NCI-H446 (cell line): ENCODE measurements around the gene POU5F1.
"Not testable (repeated sequence)": the region's sequence is repeated elsewhere in the genome, so short reads cannot be mapped to it uniquely, and the experiment has no call there.

Source experiments
- DNase-seq, 2 experiments: peaks; one replicate each; lab custom pipeline; 2025; lab: John Stamatoyannopoulos, UW

Gene POU5F1

DNA sequence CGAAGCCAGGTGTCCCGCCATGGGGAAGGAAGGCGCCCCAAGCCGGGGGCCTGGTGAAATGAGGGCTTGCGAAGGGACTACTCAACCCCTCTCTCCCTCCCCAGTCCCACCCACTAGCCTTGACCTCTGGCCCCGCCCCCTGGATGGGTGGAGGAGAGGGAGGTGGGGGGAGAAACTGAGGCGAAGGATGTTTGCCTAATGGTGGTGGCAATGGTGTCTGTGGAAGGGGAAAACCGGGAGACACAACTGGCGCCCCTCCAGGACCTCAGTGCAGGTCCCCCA lies at the start of gene POU5F1:
Gene POU5F1 (minus strand): TSS at position 83 of the 282 bp plus-strand sequence. CDS start 62 bp downstream, at position 21.
- DNase-seq: no peak

DNA sequence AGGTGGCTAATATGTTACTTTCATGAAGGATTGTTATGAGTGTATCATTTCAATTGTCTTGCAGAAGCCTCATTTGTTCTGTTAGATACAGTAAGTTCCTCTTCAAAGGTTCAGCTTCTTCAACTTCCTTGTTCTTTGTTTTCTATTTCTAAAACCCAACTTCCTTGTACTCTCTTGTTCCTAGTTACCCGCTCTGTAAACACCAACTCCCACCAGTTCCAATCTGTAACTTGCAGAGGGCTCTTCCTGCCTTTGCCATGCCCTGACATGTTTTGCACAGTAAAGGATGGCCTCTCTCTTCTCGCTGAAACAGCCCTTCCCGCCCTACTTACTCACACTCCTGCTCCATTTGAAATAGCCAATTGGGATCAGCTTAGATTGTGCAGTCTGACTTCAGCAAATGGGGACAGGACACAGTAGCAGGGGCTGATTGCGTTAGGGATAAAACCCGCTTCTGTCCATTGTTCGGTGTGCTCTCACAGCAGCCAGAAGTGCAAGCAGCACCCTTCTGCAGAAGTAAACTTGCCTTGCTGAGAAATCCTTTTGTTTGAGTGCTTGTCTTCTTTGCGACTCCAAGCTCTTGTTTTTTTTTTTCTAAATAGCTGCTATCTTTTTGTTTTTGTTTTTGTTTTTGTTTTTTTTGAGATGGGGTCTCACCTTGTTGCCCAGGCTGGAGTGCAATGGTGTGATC lies 45.9 kb upstream of the POU5F1 start:
- DNase-seq: no peak

DNA sequence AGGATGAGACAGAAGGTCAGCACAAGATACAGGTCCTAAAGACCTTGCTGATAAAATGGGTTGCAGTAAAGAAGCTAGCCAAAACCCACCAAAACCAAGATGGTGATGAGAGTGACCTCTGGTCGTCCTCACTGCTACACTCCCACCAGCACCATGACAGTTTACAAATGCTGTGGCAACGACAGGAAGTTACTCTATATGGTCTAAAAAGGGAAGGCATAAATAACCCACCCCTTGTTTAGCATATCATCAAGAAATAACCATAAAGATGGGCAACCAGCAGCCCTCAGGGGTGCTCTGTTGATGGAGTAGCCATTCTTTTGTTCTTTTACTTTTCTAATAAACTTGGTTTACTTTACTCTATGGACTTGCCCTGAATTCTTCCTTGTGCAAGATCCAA lies 44.7 kb upstream of the POU5F1 start:
- DNase-seq: not testable (repeated sequence)

DNA sequence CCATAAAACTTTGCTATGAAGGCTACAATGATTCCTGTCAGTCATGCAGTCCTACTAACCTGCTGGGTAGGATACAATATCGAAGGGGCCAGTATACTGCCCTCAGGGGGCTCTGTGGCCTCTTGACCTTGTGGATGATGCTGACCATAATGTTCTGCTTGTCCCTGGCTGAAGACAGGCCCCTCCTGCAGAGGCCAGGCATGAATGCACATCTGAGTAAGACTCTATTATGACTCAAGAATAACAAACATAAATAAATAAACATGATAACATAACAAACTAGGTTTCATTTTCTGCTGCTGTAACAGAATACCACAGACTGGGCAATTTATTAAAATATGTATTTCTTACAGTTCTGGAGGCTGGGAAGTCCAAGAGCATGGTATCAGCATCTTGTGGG lies 44.0 kb upstream of the POU5F1 start:
- no peak for DNase-seq

DNA sequence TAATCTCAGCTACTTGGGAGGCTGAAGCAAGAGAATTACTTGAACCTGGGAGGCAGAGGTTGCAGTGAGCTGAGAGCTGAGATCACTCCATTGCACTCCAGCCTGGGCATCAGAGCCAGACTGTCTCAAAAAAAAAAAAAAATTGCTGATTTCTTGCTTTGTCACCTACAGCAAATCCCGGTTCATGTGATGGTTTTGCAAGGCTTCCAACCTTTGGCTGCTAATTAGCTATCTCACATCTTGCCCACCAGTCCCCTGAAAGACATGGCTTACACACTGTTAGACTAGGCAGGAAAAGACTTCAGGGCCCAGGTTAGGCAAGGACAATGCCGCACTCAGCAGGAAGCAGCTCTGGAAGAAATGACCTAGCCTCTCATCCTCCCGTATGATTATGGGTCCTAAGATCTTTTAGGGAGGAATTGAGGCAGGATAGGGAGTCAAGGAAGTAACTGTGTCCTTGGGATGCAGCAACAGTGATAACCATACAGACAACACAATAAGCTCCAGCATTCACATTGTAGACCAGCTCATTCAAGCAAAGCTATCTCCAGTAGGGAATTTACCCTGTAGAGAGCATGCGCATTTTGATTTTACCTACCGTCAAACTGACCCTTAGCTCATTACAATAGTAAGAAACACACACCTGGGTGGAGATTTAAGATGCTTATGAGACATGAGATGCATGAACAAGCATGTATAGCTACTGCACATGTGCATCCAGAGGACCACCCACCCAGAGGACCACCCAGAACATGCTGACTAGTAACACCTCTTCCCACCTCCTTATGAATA lies 40.5 kb upstream of the POU5F1 start:
- DNase-seq: no peak

DNA sequence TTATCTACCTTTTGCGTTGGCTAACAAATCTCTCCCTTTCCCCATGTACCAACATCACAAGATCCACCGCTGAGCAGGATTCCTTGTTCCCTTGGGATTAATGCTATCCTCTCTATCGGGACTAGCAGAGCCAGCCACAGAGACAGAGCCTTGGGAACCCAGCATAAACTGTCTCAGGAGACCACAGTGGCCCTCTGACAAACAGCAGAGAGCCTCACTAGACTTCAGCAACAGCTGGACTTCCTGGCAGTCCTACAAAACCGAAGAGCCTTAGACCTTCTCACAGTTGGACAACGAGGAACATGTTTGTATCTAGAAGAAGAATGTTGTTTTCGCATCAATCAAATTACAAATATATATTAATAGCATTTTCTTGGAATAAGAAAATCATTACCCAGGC lies 39.6 kb upstream of the POU5F1 start:
- no peak for DNase-seq

DNA sequence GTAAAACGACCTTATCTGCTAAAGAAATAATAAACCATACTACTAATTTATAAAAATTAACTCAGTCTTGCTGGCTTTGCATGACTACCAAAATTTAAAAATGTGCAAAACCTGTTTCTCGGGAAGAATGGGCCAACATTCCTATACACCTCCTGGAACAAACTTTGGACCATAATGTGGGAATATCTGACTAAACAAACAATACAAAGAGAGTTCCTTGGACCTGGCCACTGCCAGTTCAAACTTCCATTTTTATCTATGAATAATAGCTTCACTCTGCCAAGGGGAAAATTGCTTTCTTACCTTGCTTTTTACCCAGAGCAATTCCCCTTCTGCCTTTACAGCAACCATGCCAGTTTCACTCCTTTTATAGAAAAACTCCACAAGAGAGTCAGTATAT lies 38.7 kb upstream of the POU5F1 start:
- no peak for DNase-seq

DNA sequence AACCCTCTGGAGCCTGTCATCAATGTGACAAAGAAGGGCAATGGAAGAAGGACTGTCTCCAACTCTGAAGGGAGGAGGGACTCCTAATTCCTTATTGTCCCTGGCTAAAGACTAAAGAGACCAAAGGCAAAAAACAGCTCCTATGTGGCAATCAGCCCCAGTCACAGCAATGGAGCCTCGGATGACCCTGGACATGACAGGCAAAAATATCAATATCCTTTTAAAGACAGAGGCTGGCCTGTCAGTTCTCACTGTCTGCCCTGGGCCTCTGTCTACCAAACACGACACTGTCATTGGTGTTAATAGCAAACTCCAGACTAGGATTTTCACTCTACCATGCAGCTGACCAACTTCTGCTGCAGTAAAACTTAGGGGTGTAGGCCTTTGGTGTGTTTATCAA lies 38.0 kb upstream of the POU5F1 start:
- no peak for DNase-seq

DNA sequence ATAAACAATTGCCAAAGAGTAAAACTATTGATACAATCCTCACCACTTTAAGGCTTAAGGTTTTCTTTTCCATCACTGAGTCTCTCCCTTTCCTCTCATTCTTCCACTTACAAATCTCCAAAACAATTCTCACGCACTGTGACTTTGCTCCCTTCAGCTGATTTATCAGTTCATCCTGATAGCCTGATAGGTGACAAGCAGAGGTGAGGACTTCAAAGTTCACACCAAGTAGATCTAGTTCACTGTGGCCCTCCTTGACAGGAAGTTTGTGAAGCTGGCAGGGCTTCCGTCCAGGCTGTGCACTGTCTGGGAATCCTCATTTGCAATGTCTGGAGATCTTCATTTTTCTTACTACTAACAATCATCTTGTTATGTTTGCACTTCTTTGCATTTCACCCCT lies 35.2 kb upstream of the POU5F1 start:
- no peak for DNase-seq

DNA sequence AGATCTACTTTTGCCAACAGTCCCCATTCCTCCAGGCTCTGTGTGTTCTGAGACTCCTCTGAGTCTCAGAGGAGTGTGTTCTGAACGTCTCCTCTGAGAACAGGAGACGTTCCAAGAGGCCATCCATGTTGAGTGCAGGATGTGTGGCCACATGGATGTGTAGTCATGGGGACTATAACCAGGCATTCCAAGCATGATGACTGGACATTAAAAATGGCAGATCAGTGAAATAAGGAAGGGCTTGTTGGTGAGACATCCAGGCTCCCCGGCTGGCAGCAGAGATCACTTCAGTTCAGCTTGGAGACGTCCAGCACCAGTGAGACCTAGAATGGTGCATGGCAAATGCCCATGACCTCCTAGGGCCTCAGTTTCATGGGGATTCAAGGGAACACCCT lies 34.3 kb upstream of the POU5F1 start:
- no peak for DNase-seq

DNA sequence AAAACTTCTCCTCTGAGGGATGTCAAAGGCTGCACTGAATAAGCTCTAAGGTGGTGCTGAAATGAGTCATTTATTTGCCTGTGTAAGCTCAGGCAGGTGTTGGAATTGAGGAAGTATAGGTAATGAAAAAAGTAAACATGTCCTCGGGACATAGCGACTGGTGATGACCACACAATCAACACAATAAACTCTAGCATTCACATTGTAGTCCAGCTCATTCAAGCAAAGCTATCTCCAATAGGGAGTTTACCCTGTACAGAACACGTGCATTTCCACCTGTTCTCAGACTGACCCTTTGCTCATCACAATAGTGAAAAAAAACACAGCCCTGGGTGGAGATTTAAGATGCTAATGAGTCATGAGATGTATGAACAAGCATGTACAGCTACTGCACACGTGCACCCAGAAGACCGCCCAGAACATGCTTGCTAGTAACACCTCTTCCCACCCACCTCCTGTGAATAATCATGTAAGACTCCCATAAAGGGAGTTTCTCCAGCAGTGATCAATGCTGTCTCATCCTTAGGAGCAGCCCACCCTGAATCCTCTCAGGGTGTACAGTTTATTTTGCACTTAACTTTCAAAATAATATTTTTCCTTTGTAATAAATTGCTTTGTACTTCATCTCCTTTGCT lies 33.0 kb upstream of the POU5F1 start:
- DNase-seq: no peak

DNA sequence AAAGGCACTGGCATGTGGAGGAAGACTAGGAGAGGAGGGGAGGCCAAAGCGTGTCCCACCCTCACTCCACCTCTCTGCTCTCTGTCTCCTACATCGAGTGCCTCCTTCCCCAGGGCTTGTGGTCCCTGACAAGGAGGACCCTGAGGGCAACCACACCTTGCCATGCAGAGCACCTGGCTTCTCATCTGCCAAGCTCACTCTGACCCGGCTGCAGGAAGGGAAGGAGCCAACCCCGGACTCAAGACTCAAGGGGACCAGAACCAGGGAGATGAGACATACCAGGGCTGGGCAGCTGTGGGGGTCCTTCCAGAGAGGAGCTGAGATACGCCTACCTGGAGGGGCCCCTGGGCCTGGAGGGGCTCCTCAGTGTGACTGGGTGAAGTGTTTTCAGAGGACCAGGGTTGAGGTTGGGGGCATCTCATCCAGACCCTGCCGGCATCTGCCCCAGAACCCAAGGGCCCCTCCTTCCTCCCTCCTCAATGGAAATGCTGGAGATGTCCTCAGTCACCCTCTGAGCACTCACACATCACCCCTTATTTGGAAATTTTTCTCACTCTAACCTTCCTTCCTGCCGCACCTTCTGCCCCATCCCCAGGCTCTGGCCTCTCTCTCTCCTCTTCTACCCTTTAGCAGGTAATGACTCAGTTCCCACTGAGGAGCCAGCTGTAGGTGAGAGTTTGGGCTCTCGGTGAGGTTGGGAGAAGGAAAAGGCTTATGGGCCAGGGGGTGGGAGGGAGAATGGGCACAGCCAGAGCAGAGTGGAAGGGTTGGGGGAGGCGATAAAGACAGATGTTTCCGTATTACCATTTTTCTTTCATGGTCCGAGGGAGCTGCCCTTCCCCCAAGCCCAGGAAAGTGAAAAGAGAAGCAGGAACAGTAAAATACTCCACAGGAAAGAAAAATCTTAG lies 32.0 kb upstream of the POU5F1 start:
- no peak for DNase-seq

DNA sequence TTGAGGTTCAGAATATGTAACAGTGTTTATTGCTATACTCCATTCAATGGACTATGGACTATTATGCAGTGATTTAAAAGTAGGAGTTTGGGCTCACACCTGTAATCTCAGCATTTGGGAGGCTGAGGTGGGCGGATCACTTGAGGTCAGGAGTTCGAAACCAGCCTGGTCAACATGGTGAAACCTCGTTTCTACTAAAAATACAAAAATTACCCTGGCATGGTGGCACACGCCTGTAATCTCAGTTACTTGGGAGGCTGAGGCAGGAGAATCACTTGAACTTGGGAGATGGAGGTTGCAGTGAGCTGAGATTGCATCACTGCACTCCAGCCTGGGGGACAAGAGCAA lies 28.6 kb upstream of the POU5F1 start:
- DNase-seq: not testable (repeated sequence)

DNA sequence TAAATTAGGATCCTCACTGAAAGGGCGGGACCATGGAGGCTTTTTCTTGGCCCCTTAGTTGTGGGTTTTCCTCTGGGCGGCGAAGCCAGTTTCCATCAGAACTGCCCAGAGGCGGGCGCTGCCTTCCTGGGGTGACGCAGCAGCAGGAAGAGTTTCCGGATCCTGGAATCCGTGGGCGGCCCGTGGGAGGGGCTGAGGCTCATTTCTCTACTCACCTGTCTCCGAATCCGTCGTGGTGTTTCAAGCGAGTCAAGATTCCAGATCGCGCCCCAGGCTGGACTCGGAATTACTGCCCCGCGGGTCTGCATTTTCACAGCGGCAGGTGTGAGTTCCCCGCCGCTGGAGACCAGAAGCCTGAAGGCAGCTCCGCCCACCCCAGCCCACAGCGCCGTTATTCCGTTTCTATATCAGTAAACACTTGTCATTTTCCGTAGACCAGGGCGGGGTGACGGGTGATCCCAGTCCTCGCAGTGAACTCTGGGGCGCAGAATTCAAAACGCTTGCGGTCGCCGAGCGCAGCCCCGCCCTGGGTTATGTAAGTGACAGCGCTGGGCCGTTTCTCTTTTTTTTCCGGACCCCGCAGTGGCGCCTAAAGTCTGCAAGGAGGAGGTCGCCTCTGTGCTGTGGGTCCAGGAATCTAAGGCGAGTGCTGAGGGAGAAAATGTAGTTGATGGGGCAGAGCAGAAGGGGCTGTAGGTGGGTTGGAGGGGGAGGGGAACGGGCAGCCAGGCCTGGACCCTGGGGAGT lies 27.2 kb upstream of the POU5F1 start:
- DNase-seq: peak; percentile 25 to 62

DNA sequence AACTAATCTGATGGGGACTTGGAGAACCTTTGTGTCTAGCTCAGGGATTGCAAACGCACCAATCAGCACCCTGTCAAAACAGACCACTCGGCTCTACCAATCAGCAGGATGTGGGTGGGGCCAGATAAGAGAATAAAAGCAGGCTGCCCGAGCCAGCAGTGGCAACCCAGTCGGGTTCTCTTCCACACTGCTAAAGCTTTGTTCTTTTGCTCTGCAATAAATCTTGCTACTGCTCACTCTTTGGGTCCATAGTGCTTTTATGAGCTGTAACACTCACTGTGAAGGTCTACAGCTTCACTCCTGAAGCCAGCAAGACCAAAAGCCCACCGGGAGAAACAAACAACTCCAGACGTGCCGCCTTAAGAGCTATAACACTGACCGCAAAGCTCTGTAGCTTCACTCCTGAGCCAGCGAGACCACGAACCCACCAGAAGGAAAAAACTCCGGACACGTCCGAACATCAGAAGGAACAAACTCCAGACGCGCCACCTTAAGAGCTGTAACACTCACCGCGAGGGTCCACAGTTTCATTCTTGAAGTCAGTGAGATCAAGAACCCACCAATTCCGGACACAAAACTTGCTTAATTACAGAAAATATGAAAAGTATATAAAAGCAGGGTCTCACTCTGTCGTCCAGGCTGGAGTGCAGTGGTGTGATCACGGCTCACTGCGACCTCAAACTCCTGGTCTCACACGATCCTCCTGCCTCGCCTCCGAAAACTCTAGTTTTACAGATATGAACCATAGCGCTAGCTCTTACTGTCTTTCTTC lies 26.0 kb upstream of the POU5F1 start:
- not testable (repeated sequence) for DNase-seq

DNA sequence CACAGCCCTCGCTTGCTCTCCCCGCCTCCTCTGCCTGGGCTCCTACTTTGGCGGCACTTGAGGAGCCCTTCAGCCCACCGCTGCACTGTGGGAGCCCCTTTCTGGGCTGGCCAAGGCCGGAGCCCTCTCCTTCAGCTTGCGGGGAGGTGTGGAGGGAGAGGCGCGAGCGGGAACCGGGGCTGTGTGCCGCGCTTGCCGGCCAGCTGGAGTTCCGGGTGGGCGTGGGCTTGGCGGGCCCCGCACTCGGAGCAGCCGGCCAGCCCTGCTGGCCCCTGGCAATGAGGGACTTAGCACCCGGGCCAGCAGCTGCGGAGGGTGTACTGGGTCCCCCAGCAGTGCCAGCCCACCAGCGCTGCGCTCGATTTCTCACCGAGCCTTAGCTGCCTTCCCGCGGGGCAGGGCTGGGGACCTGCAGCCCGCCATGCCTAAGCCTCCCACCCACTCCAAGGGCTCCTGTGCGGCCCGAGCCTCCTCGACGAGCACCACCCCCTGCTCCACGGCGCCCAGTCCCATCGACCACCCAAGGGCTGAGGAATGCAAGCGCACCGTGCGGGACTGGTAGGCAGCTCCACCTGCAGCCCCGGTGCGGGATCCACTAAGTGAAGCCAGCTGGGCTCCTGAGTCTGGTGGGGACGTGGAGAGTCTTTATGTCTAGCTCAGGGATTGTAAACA lies 25.0 kb upstream of the POU5F1 start:
- DNase-seq: not testable (repeated sequence)

DNA sequence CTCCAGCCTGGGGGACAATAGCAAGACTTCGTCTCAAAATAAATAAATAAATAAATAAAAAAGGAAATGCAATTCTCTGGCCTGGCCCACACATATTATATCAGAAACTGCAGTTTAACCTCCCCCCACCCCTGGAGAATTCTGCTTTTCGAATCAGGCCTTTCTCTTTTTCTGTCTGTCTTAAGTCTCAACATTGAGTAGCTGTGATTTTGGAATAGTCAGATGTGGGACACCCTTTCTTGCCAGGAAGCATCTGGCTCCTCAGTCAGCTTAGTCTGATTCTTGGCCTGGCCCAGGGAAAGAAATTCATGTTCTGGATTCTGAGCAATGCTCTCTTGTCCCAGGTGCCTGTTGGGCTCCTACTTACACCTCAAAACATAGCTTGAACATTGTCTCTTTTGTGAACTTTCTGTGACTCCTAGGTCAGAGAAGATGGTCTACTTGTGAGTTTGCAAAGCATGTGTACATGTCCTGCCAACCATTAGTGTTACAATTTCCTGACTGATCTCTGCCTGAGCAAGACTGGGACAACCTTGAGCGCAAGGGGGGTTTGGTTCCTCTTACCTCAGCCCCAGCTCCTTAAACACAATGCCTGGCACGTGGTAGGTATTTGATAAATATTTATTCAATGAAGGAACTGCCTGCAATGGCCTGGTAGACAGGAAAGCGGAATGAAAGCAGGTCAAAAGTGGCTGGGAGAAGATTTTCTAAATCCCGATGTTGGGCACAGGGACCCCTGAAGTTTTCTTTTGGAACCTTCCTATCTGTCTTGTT lies 23.8 kb upstream of the POU5F1 start:
- DNase-seq: no peak

DNA sequence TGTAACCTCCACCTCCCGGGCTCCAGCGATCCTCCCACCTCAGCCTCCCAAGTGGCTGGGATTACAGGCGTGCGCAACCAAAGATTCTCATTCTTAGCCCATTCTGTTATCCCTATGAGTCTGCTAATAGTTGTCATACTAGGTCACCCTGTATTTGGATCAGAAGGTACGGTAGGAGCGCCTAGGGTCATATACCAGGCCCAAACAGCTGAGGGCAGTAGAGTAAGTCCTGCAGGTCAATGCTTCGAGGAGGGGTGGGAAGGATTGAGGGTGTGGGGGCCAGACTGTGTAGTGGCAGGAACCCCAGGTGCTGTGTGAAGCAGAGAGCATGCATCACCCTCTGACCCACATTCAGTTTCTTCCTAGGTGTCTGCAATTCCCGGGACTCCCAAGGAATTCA lies 22.7 kb upstream of the POU5F1 start:
- DNase-seq: no peak

DNA sequence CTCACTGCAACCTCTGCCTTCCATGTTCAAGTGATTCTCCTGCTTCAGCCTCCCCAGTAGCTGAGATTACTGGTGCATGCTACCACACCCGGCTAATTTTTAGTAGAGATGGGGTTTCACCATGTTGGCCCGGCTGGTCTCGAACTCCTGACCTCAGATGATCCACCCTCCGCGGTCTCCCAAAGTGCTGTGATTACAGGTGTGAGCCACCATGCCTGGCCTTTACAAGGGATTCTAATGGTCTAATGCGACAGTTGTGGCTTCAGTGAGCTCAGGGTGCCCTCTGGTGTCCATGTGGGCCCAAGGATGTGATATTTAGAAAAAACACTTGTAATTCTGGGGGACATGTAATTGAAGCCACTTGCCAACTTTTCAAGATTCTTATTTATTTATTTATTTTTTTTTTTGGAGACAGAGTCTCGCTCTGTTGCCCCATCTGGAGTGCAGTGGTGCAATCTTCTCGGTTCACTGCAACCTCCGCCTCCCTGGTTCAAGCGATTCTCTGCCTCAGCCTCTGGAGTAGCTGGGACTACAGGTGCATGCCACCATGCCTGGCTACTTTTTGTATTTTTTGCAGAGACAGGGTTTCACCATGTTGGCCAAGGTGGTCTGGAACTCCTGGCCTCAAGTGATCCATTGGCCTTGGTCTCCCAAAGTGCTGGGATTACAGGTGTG lies 22.1 kb upstream of the POU5F1 start:
- DNase-seq: peak in 1 of 2 experiments; percentile 61
